ENCODE results near the gene SLIT3.

SLIT3 gene

GRCh38 chr5:169104937-169105494, 195.9 kb downstream of the SLIT3 start:
- no peak for DNase-seq (ENCODE audit: low read depth)

- DNase-seq (ENCODE audit: low read depth): no peak
These were observed 197.3 kb downstream of the SLIT3 start for GRCh38 chr5:169103586-169104181.

- DNase-seq (ENCODE audit: low read depth): no peak
These were observed 199.0 kb downstream of the SLIT3 start for GRCh38 chr5:169101966-169102365.

GRCh38 chr5:169100735-169101075, 200.2 kb downstream of the SLIT3 start:
- no peak for DNase-seq (ENCODE audit: low read depth)

- DNase-seq (ENCODE audit: low read depth): no peak
These were observed 200.9 kb downstream of the SLIT3 start for GRCh38 chr5:169099801-169100734.

- no peak for DNase-seq (ENCODE audit: low read depth)
These were observed 202.4 kb downstream of the SLIT3 start for GRCh38 chr5:169098331-169099121.

- no peak for DNase-seq (ENCODE audit: low read depth)
These were observed 203.3 kb downstream of the SLIT3 start for GRCh38 chr5:169097374-169098326.

GRCh38 chr5:169095976-169096375, 205.0 kb downstream of the SLIT3 start:
- DNase-seq (ENCODE audit: low read depth): no peak

- DNase-seq (ENCODE audit: low read depth): no peak
These were observed 205.5 kb downstream of the SLIT3 start for GRCh38 chr5:169095410-169095960.

GRCh38 chr5:169094586-169095409, 206.1 kb downstream of the SLIT3 start:
- DNase-seq (ENCODE audit: low read depth): no peak

- DNase-seq (ENCODE audit: low read depth): no peak
These were observed 209.5 kb downstream of the SLIT3 start for GRCh38 chr5:169091396-169091980.

GRCh38 chr5:169089343-169089742, 211.6 kb downstream of the SLIT3 start:
- no peak for DNase-seq (ENCODE audit: low read depth)

- DNase-seq (ENCODE audit: low read depth): no peak
These were observed 212.8 kb downstream of the SLIT3 start for GRCh38 chr5:169088028-169088725.

GRCh38 chr5:169085636-169086035, 215.3 kb downstream of the SLIT3 start:
- DNase-seq (ENCODE audit: low read depth): no peak

- no peak for DNase-seq (ENCODE audit: low read depth)
These were observed 215.7 kb downstream of the SLIT3 start for GRCh38 chr5:169085212-169085611.

- no peak for DNase-seq (ENCODE audit: low read depth)
These were observed 216.2 kb downstream of the SLIT3 start for GRCh38 chr5:169084775-169085174.

GRCh38 chr5:169083394-169084018, 217.4 kb downstream of the SLIT3 start:
- no peak for DNase-seq (ENCODE audit: low read depth)

GRCh38 chr5:169081000-169081724, 219.8 kb downstream of the SLIT3 start:
- DNase-seq (ENCODE audit: low read depth): no peak
